ENCODE results near the gene CYREN. TPM values are rescaled to one million over a fixed set of nuclear protein-coding genes. Genes with fewer than 3 reads are reported as not detected.
A peak's percentile ranks its signal among the peaks of the same experiment; 100 is the strongest.

The CYREN gene
- total RNA-seq, 1 experiment from 2014 or later, result 70.5 TPM

DNA sequence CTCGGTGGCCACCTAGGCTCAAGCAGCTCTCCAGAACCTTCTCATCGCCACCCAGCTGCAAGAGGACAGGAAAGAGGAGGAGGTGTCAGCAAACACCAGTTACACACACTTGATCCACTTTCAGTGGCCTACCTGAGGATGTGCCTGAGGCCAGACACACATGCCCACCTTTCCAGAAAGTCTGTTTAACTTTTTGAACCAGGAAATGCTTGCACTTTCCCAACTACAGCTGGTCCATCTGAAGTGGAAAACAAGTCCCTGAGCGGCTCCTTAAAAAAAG is 15.7 kb upstream of the CYREN start:
- Histone ChIP-seq H3K9me3 (ENCODE audit: insufficient read depth, low read depth) (peaks cover 13% of the 10 kb centered on the region), H3K27ac (no peak overlapping the region), H3K79me2 (ENCODE audit: low read depth) (no peaks in the 10 kb centered on the region), H4K20me1 (ENCODE audit: insufficient read depth) (no peaks in the 10 kb centered on the region), H2AFZ (no peak overlapping the region), H3K9me2 (ENCODE audit: insufficient read depth) (no peaks in the 10 kb centered on the region), H3K4me2 (no peak overlapping the region), H3F3A (ENCODE audit: insufficient read depth, low read depth) (no peaks in the 10 kb centered on the region), H3K4me1 (replicated peaks; ENCODE audit: insufficient read depth) (no peaks in the 10 kb centered on the region), H3K27me3 (ENCODE audit: insufficient read depth, low read depth) (no peaks in the 10 kb centered on the region), H3K4me3 (no peak overlapping the region), H3K36me3 (ENCODE audit: low read depth) (no peaks in the 10 kb centered on the region)
- intact Hi-C loops (cut with micrococcal nuclease; ENCODE audit: unreplicated experiment), result no loop called here
- DNase-seq, result no peak
- BruUV-seq (replicated peaks), result no TSS peak
- TF ChIP-seq, protein P1, sequence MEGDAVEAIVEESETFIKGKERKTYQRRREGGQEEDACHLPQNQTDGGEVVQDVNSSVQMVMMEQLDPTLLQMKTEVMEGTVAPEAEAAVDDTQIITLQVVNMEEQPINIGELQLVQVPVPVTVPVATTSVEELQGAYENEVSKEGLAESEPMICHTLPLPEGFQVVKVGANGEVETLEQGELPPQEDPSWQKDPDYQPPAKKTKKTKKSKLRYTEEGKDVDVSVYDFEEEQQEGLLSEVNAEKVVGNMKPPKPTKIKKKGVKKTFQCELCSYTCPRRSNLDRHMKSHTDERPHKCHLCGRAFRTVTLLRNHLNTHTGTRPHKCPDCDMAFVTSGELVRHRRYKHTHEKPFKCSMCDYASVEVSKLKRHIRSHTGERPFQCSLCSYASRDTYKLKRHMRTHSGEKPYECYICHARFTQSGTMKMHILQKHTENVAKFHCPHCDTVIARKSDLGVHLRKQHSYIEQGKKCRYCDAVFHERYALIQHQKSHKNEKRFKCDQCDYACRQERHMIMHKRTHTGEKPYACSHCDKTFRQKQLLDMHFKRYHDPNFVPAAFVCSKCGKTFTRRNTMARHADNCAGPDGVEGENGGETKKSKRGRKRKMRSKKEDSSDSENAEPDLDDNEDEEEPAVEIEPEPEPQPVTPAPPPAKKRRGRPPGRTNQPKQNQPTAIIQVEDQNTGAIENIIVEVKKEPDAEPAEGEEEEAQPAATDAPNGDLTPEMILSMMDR (conservative IDR thresholded peaks at IDR 0.05), result no peak
- no peak for TF ChIP-seq EZH2 (IDR thresholded peaks at IDR 0.05; ENCODE audit: low read depth)
- ChIA-PET CTCF (no interaction called here), POLR2A (ENCODE audit: unreplicated experiment) (no interaction called here)

DNA sequence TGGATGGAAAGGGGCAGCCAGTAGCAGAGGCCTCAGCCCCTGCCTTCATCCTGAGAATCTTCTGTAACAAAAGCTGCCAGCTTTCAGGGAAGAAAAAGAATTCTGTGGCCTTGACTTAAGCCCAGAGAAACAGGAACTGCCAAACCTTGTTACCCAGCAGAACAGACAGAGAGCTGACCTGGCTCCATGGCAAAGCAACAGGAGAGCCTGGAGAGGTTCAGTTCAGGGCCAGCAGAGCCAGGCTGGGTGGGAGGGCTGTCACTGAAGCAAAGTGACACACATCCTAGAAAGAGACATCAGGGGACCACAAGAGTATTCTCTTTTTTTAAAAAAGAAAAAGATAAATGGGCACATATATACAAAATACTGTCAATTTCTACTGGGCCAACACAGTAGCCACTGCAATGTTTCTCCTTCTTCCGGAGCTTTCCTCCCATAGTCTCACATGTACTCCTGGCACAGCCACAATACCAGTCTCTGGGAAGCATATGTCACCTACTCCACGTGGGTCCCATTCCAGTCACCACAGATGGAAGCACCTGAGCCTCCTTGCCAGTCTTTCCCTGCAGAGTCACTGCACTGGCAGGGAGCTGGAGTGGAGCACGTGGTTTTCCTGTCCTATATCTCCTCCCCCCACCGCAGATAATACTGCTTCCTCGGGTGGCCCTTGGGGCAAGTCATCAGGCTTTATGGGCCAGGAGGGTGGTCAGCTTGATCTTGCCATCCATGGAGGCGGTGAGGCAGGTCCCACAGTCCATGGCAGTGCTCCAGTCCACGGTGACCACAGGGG is 15.2 kb upstream of the CYREN start:
- Histone ChIP-seq H3K4me1 (replicated peaks; ENCODE audit: insufficient read depth) (no peaks in the 10 kb centered on the region), H3K36me3 (ENCODE audit: low read depth) (no peaks in the 10 kb centered on the region), H3K4me2 (no peak overlapping the region), H3K79me2 (ENCODE audit: low read depth) (no peaks in the 10 kb centered on the region), H3K27ac (no peak overlapping the region), H4K20me1 (ENCODE audit: insufficient read depth) (no peaks in the 10 kb centered on the region), H3K9me3 (ENCODE audit: insufficient read depth, low read depth) (peaks cover 18% of the 10 kb centered on the region), H3F3A (ENCODE audit: insufficient read depth, low read depth) (no peaks in the 10 kb centered on the region), H3K27me3 (ENCODE audit: insufficient read depth, low read depth) (no peaks in the 10 kb centered on the region), H2AFZ (no peak overlapping the region), H3K9me2 (ENCODE audit: insufficient read depth) (no peaks in the 10 kb centered on the region), H3K4me3 (no peak overlapping the region)
- TF ChIP-seq, protein P1 (conservative IDR thresholded peaks at IDR 0.05), result no peak
- TF ChIP-seq EZH2 (IDR thresholded peaks at IDR 0.05; ENCODE audit: low read depth), result no peak
- DNase-seq, result no peak
- no TSS peak for BruUV-seq (replicated peaks)
- intact Hi-C loops (cut with micrococcal nuclease; ENCODE audit: unreplicated experiment), result no loop called here
- ChIA-PET POLR2A (ENCODE audit: unreplicated experiment) (no interaction called here), CTCF (no interaction called here)

DNA sequence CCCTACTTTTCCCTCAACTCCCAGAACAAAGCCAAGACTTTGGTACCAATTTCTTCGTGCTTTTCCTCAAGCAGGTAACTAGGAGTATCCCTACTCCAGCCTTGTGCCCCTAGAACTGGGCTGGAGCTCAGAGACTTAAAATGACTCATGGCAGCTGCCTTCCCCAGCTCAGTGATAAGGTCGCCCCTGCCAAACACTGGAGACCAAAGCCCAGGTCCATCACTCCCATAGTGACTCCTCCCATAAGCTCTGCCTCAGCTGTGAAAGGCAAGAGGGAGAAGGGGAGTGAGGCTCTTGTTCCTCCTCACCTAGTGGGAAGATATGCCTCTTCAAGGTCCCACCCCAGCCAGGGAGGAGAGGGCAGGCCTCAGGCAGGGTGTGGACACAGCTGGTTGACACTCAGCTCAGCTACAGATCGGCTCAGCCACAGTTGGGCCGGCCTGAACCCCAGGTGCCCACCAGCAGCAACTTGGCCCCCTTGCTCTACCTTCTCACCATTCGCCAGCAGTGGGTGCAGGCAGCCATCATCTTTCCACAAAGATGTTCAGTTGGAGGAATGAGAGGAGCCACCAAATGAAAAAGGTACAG is 13.8 kb upstream of the CYREN start:
- H3K27me3 ChIP-seq (ENCODE audit: insufficient read depth, low read depth), result no peaks in the 10 kb centered on the region
- H3F3A ChIP-seq (ENCODE audit: insufficient read depth, low read depth), result no peaks in the 10 kb centered on the region

More for the DNA sequence above, 13.8 kb upstream of the CYREN start:
- no peak overlapping the region for H3K27ac ChIP-seq
- CTCF ChIA-PET, result no interaction called here
- H3K9me3 ChIP-seq (ENCODE audit: insufficient read depth, low read depth), result peaks cover 28% of the 10 kb centered on the region
- TF ChIP-seq, protein P1 (conservative IDR thresholded peaks at IDR 0.05), result no peak
- no peak for TF ChIP-seq EZH2 (IDR thresholded peaks at IDR 0.05; ENCODE audit: low read depth)
- no peaks in the 10 kb centered on the region for H3K9me2 ChIP-seq (ENCODE audit: insufficient read depth)
- H3K36me3 ChIP-seq (ENCODE audit: low read depth), result no peaks in the 10 kb centered on the region
- BruUV-seq (replicated peaks), result no TSS peak
- H3K79me2 ChIP-seq (ENCODE audit: low read depth), result no peaks in the 10 kb centered on the region
- no peak overlapping the region for H2AFZ ChIP-seq
- no peak overlapping the region for H3K4me3 ChIP-seq
- POLR2A ChIA-PET (ENCODE audit: unreplicated experiment), result no interaction called here
- H3K4me2 ChIP-seq, result no peak overlapping the region
- no peaks in the 10 kb centered on the region for H3K4me1 ChIP-seq (replicated peaks; ENCODE audit: insufficient read depth)
- DNase-seq, result peak in 1 of 2 experiments; percentile 21
- intact Hi-C loops (cut with micrococcal nuclease; ENCODE audit: unreplicated experiment), result no loop called here
- no peaks in the 10 kb centered on the region for H4K20me1 ChIP-seq (ENCODE audit: insufficient read depth)
